ENCODE data around the gene MSI2. TPM values are rescaled to one million over a fixed set of nuclear protein-coding genes. Genes with fewer than 3 reads are reported as not detected.

The MSI2 gene
- total RNA-seq, 1 donor: 46.6 TPM

- H3K9me3 ChIP-seq (ENCODE audit: low read depth, low read length): no peaks in the 10 kb centered on the region
- H3K4me1 ChIP-seq (ENCODE audit: insufficient read depth, low read length): no peaks in the 10 kb centered on the region
- no peak overlapping the region for H3K4me3 ChIP-seq (ENCODE audit: low read length)
- H3K27me3 ChIP-seq (ENCODE audit: insufficient read depth, low read length): no peaks in the 10 kb centered on the region
Measured at GRCh38 chr17:57586196-57586740, 329.9 kb downstream of the MSI2 start.

- Histone ChIP-seq H3K9me3 (ENCODE audit: low read depth, low read length) (no peaks in the 10 kb centered on the region), H3K4me3 (ENCODE audit: low read length) (no peak overlapping the region), H3K4me1 (ENCODE audit: insufficient read depth, low read length) (no peaks in the 10 kb centered on the region), H3K27me3 (ENCODE audit: insufficient read depth, low read length) (no peaks in the 10 kb centered on the region)
Measured at GRCh38 chr17:57586742-57587141, 330.4 kb downstream of the MSI2 start.

GRCh38 chr17:57587193-57587969 lies 331.1 kb downstream of the MSI2 start:
- no peaks in the 10 kb centered on the region for H3K4me1 ChIP-seq (ENCODE audit: insufficient read depth, low read length)
- no peak overlapping the region for H3K4me3 ChIP-seq (ENCODE audit: low read length)
- no peaks in the 10 kb centered on the region for H3K27me3 ChIP-seq (ENCODE audit: insufficient read depth, low read length)
- H3K9me3 ChIP-seq (ENCODE audit: low read depth, low read length): no peaks in the 10 kb centered on the region

DNA sequence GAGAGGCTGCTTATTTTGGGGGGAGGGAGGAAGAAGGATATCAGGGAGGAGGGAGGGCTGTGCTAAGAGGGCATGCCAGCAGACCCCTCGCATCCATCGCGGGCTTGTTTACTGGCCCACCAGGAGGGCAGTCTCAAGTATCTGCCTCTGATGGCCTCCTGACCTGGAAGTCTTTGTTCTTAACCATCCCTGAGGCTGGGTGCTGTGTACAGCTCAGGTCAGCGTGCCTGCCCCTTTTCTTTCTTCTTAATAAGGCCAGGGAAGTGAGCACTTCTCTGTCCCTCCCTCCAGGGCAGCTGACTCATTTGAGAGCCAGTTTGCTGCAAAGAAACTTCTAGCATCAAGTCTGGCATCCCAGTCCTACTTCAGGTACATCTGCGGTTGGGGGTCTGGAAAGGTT lies 331.8 kb downstream of the MSI2 start:
- Histone ChIP-seq H3K4me1 (ENCODE audit: insufficient read depth, low read length) (no peaks in the 10 kb centered on the region), H3K4me3 (ENCODE audit: low read length) (no peak overlapping the region), H3K27me3 (ENCODE audit: insufficient read depth, low read length) (no peaks in the 10 kb centered on the region), H3K9me3 (ENCODE audit: low read depth, low read length) (no peaks in the 10 kb centered on the region)

DNA sequence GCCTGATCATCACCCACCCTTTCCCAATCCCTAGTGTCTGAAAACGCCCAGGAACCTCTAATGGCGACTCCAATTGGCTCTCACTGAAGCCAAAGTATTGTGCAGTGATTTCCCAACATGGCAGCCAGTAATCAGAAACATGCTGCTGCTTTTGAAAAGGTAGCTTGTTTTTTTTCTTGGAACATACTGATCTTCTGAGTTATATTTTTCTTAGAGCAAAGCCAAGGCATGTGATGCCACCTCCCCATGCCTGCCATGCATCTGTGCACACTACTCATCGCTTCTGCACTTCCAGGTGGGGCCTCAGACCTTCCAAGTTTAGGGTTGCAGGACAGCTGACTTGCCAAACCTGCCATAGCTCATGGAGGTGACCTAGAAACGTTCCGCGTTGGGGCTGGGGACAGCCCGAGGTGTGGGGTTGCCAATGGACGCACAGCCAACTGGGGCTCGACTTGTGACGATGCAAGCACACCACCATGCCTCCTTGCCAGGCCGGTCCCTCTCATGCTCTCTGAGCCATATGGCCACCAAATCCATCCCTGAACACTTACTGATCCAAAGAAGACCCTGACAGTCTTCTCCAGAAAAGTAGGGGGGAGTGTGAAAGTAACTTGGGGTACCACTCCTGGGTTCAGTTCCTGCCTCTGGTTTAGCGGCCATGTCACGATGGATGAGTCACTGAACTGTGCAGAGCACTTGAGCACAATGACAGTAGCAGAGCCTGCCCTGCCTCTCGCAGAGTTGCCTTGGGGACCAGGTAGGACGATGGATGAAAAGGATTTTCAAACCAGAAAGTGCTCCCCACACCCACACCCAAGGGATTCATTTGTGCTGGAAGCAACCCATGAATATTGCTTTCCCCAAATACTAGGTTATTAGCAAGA lies 333.1 kb downstream of the MSI2 start:
- Histone ChIP-seq H3K27me3 (ENCODE audit: insufficient read depth, low read length) (no peaks in the 10 kb centered on the region), H3K4me3 (ENCODE audit: low read length) (no peak overlapping the region), H3K4me1 (ENCODE audit: insufficient read depth, low read length) (peaks cover 3% of the 10 kb centered on the region), H3K9me3 (ENCODE audit: low read depth, low read length) (no peaks in the 10 kb centered on the region)

DNA sequence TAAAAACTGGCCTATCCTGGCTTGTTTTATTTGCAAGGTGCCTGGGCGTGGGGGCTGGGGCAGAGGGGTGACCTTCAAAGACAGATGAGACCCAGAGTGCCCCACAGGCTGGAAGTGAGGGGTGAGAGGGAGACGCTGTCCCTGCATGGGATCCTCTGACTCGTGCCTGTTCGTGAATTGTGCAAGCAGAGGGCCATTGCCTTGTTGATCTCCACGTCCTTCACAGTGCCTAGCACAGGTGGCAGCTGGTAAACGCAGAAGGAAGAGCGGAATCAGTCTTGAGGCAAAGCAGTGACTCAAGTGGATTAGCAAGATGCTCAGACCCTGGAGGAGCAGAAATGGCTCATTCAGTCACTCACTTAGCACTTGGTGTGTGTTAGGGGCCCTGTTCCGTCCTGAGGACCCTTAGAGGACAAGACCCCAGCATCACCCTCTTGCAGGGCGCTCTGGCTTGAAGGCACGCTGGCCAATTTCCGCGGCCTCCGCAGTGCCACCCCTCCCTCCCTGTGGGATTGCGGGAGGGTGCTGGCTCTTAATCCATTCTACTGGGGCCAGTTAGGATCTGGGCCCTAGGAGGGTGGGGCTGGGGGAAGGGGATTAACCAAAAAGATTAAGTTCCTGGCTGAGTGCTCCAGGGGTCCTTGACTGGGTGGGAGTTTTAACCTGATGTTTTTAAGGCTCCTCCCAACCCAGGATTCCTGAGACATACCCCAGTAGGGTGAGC lies 337.6 kb downstream of the MSI2 start:
- no peaks in the 10 kb centered on the region for H3K9me3 ChIP-seq (ENCODE audit: low read depth, low read length)
- no peak overlapping the region for H3K4me3 ChIP-seq (ENCODE audit: low read length)
- peaks cover 19% of the 10 kb centered on the region for H3K4me1 ChIP-seq (ENCODE audit: insufficient read depth, low read length)
- H3K27me3 ChIP-seq (ENCODE audit: insufficient read depth, low read length): no peaks in the 10 kb centered on the region

- H3K4me3 ChIP-seq (ENCODE audit: low read length): no peak overlapping the region
Measured at GRCh38 chr17:57594767-57595166, 338.4 kb downstream of the MSI2 start.

GRCh38 chr17:57595426-57595825 lies 339.1 kb downstream of the MSI2 start:
- Histone ChIP-seq H3K4me3 (ENCODE audit: low read length) (no peak overlapping the region), H3K27me3 (ENCODE audit: insufficient read depth, low read length) (no peaks in the 10 kb centered on the region), H3K4me1 (ENCODE audit: insufficient read depth, low read length) (peaks cover 34% of the 10 kb centered on the region), H3K9me3 (ENCODE audit: low read depth, low read length) (no peaks in the 10 kb centered on the region)

More at GRCh38 chr17:57594767-57595166, 338.4 kb downstream of the MSI2 start:
- Histone ChIP-seq H3K4me1 (ENCODE audit: insufficient read depth, low read length) (peaks cover 28% of the 10 kb centered on the region), H3K9me3 (ENCODE audit: low read depth, low read length) (no peaks in the 10 kb centered on the region), H3K27me3 (ENCODE audit: insufficient read depth, low read length) (no peaks in the 10 kb centered on the region)

DNA sequence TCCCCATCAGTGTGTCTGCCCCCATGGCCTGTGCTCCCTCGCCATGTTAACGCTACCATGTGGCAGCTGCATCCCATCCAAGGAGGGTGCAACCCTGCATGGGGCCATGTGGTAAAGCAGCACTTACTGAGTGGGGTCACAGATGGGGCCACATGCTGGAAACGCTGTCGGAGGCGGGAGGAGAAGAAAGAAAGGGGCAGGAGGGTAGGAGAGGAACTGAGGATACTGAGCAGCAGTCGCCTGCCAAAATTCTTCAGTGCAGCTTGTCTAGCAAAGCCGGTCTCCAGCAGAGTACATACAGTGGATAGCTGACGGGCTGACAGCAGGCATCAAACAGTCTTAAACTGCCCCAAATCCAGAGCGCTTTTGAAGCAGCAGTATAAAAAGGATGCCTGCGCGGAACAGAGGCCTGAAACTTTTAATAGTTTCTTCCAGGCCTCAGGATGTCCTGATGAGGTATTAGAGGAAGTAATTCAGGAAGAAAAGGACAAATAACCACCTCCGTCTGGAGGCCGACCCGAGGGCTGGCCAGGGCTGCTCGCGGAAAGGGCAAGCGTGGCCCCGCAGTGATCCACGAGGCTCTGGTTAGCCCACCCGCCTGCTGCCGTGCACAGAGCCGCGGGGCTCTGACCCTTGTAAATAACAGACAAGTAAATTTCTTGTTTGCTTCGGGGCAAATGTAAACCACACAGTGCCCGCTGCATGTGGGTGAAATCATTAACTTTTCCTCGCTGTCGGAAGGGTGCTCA lies 339.8 kb downstream of the MSI2 start:
- Histone ChIP-seq H3K27me3 (ENCODE audit: insufficient read depth, low read length) (no peaks in the 10 kb centered on the region), H3K9me3 (ENCODE audit: low read depth, low read length) (no peaks in the 10 kb centered on the region), H3K4me3 (ENCODE audit: low read length) (no peak overlapping the region), H3K4me1 (ENCODE audit: insufficient read depth, low read length) (peaks cover 41% of the 10 kb centered on the region)

GRCh38 chr17:57597101-57597500 lies 340.8 kb downstream of the MSI2 start:
- Histone ChIP-seq H3K27me3 (ENCODE audit: insufficient read depth, low read length) (no peaks in the 10 kb centered on the region), H3K4me3 (ENCODE audit: low read length) (no peak overlapping the region), H3K4me1 (ENCODE audit: insufficient read depth, low read length) (peaks cover 50% of the 10 kb centered on the region), H3K9me3 (ENCODE audit: low read depth, low read length) (no peaks in the 10 kb centered on the region)

DNA sequence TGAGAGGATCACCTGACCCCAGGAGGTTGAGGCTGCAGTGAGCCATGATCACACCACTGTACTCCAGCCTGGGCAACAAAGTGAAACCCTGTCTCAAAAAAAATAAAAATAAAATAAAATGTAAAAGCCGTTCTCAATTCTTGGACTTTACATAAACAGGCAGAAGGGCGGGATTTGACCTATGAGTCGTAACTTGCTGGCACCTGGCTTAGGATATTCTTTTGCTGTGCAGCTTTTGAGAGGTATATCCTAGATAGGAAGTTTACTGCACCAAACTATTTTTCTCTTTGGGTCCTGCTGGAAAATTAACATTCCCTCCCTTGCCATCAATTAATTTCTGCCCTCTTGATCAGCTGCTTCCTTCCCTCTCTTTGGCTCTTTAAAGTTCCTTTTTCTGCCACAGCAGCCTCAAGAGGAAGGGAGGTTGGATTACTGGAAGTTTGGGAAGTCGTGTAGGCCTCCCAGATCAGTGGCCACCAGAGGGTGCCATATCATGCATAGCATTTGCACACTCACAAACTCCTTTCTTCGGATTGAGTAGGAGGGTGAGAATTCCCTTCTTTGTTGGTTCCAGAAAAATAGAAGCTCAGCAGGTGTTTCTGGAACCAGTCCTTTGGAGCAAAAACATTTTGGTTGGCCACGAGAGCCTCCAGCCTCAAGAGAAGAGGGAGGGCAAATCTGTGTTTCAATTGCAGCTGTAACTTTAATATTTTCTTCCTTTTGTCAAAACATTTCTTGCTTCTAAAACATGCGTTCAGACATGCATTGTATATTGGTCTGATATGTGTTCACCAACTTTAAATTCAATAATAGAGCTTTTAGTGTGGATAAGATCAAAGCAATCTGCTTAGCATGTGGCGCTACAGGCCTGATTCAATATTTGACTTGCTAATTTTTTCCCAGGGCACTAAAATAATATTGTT lies 341.5 kb downstream of the MSI2 start:
- H3K4me1 ChIP-seq (ENCODE audit: insufficient read depth, low read length): peaks cover 57% of the 10 kb centered on the region
- no peaks in the 10 kb centered on the region for H3K27me3 ChIP-seq (ENCODE audit: insufficient read depth, low read length)
- H3K9me3 ChIP-seq (ENCODE audit: low read depth, low read length): no peaks in the 10 kb centered on the region
- no peak overlapping the region for H3K4me3 ChIP-seq (ENCODE audit: low read length)

GRCh38 chr17:57599271-57600045 lies 343.1 kb downstream of the MSI2 start:
- Histone ChIP-seq H3K4me3 (ENCODE audit: low read length) (no peak overlapping the region), H3K4me1 (ENCODE audit: insufficient read depth, low read length) (peaks cover 71% of the 10 kb centered on the region), H3K27me3 (ENCODE audit: insufficient read depth, low read length) (no peaks in the 10 kb centered on the region), H3K9me3 (ENCODE audit: low read depth, low read length) (no peaks in the 10 kb centered on the region)

DNA sequence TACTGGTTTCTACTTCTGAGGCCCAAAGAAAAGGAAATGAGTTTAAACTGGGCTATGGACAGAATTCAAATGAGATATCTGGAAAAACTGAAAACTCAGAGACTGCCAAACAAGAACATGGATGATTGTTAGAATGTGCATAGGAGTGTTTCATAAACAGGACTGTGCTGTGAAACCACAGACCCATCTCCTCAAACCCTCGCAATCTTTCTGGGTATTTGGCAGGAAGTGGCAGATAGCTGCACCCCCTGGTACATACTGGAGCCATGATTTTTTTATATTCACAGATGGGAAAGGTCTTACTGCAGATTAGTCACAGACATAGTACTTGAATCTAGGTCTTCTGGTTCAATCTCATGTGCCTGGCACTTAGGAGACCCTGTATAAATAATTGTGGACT lies 343.8 kb downstream of the MSI2 start:
- H3K9me3 ChIP-seq (ENCODE audit: low read depth, low read length): no peaks in the 10 kb centered on the region
- H3K4me1 ChIP-seq (ENCODE audit: insufficient read depth, low read length): peaks cover 77% of the 10 kb centered on the region
- no peak overlapping the region for H3K4me3 ChIP-seq (ENCODE audit: low read length)
- no peaks in the 10 kb centered on the region for H3K27me3 ChIP-seq (ENCODE audit: insufficient read depth, low read length)
